CD4-positive, CD25-positive, alpha-beta regulatory T cell (primary cell): ENCODE results near the gene TPM1. TPM values are rescaled to one million over a fixed set of nuclear protein-coding genes. Genes with fewer than 3 reads are reported as not detected.
"Not testable (repeated sequence)": the region's sequence is repeated elsewhere in the genome, so short reads cannot be mapped to it uniquely, and the experiment has no call there.

Experiments
- ATAC-seq, 2 donors: fragments of 150-1000 bp; cut with Tn5 transposase; one replicate each; pipeline ENCODE4 v1.10.0; 2021; ENCODE audit warnings: low read depth in 2 of 2, moderate number of reproducible peaks in 2 of 2, moderate library complexity in 1 of 2
- DNase-seq, 3 donors: peaks; one replicate each; pipeline versions ENCODE4 v3.0.0 to v3.0.0-alpha.2; 2012 to 2022; ENCODE audit warnings: mixed read lengths in 1 of 3
- H3K27ac ChIP-seq: one replicate; pipeline ENCODE4 v1.7.0; 2013; ENCODE audit warnings: mild to moderate bottlenecking, low read length; ENCODE audit not compliant: insufficient read depth, poor library complexity, severe bottlenecking
- H3K27me3 ChIP-seq: one replicate; pipeline ENCODE4 v1.7.0; 2013; ENCODE audit warnings: low read length; ENCODE audit not compliant: control insufficient read depth, insufficient read depth
- H3K36me3 ChIP-seq: one replicate; pipeline ENCODE4 v1.7.0; 2013; ENCODE audit warnings: mild to moderate bottlenecking, low read length, moderate library complexity; ENCODE audit not compliant: control insufficient read depth, insufficient read depth
- H3K4me1 ChIP-seq: 2 replicates; pipeline ENCODE4 v1.7.0; 2013; ENCODE audit warnings: mild to moderate bottlenecking, low read length; ENCODE audit not compliant: insufficient read depth, control insufficient read depth, poor library complexity, severe bottlenecking
- H3K4me3 ChIP-seq: one replicate; pipeline ENCODE4 v1.7.0; 2013; ENCODE audit warnings: low read depth, mild to moderate bottlenecking, low read length, moderate library complexity
- H3K9me3 ChIP-seq, 2 experiments: 1 replicate in 1 of 2; 2 replicates in 1 of 2; pipeline ENCODE4 v1.7.0; 2013; ENCODE audit warnings: low read length in 2 of 2, mild to moderate bottlenecking in 1 of 2, moderate library complexity in 1 of 2; ENCODE audit not compliant: control insufficient read depth in 2 of 2
- H3K27ac Mint-ChIP-seq, 3 donors: one replicate each; pipeline ENCODE4 v1.8.0; 2020 to 2022; ENCODE audit warnings: mild to moderate bottlenecking in 3 of 3, mixed read lengths in 3 of 3, moderate library complexity in 2 of 3
- H3K27me3 Mint-ChIP-seq: one replicate; pipeline ENCODE4 v1.8.0; 2022; ENCODE audit warnings: mild to moderate bottlenecking, mixed read lengths
- H3K36me3 Mint-ChIP-seq: one replicate; pipeline ENCODE4 v1.8.0; 2020; ENCODE audit warnings: mixed read lengths
- H3K4me1 Mint-ChIP-seq, 4 donors: one replicate each; pipeline ENCODE4 v1.8.0; 2020 to 2022; ENCODE audit warnings: mixed read lengths in 4 of 4, mild to moderate bottlenecking in 1 of 4
- H3K4me3 Mint-ChIP-seq, 4 donors: one replicate each; pipeline ENCODE4 v1.8.0; 2020 to 2022; ENCODE audit warnings: mild to moderate bottlenecking in 4 of 4, mixed read lengths in 4 of 4, moderate library complexity in 3 of 4
- H3K9me3 Mint-ChIP-seq, 7 donors: one replicate each; pipeline ENCODE4 v1.8.0; 2020 to 2022; ENCODE audit warnings: mixed read lengths in 7 of 7, mild to moderate bottlenecking in 3 of 7, moderate library complexity in 2 of 7
- polyA plus RNA-seq, 4 donors: library from polyadenylated mRNA; unstranded; fragments of 300-500 nt; fragmentation: Illumina TruSeq; gene quantifications; one replicate each; pipeline ENCODE4 v1.2.3, GENCODE V29; 2021
- total RNA-seq: library from RNA; stranded (reverse); gene quantifications from one replicate; pipeline ENCODE4 v1.2.3, GENCODE V29; 2022

The TPM1 gene
- 11.2 TPM for total RNA-seq
- 10 to 100 TPM in 2 of 4 donors, 1 to 10 TPM in 2; 7.2 to 12.1 (median 9.5) TPM for polyA plus RNA-seq

- peaks cover 83% of the 10 kb centered on the region for H3K27me3 Mint-ChIP-seq
- peak within 1 kb of the TSS in 3 of 4 donors; percentile 26 to 74 (median 52) for H3K4me3 Mint-ChIP-seq
Measured at GRCh38 chr15:63041974-63042876, at the start of gene TPM1. Gene TPM1, plus strand, starts transcription at chr15:63042747. Its CDS starts 83 bp downstream, at chr15:63042830.

GRCh38 chr15:62993066-62993465, 49.5 kb upstream of the TPM1 start:
- Mint-ChIP-seq H3K4me3 (no peak overlapping the region), H3K27ac (no peak overlapping the region), H3K9me3 (peaks cover 0 to 1% (median 0%) of the 10 kb centered on the region in 7 donors), H3K4me1 (no peaks in the 10 kb centered on the region), H3K36me3 (no peaks in the 10 kb centered on the region), H3K27me3 (peaks cover 24% of the 10 kb centered on the region)
- peaks cover 2% of the 10 kb centered on the region for H3K27me3 ChIP-seq
- DNase-seq (no peak), ATAC-seq (no peak)
- no peak overlapping the region for H3K4me3 ChIP-seq
- no peak overlapping the region for H3K27ac ChIP-seq
- H3K4me1 ChIP-seq: no peaks in the 10 kb centered on the region
- H3K36me3 ChIP-seq: no peaks in the 10 kb centered on the region
- H3K9me3 ChIP-seq: no peaks in the 10 kb centered on the region

More at GRCh38 chr15:63041974-63042876, at the start of gene TPM1:
- Histone ChIP-seq H3K27me3 (peaks cover 53% of the 10 kb centered on the region), H3K4me3 (no peak within 1 kb of the TSS), H3K9me3 (no peaks in the 10 kb centered on the region), H3K36me3 (no peaks in the 10 kb centered on the region), H3K27ac (no peak within 1 kb of the TSS), H3K4me1 (peaks cover 20% of the 10 kb centered on the region)
- peak in 1 of 2 donors; percentile 13 for ATAC-seq
- Mint-ChIP-seq H3K36me3 (no peaks in the 10 kb centered on the region), H3K9me3 (peaks cover 0 to 2% (median 0%) of the 10 kb centered on the region in 7 donors), H3K4me1 (peaks cover 0 to 13% (median 2%) of the 10 kb centered on the region in 4 donors), H3K27ac (peak within 1 kb of the TSS in 1 of 3 donors; percentile 69)
- DNase-seq: no peak

GRCh38 chr15:62993632-62994031, 48.9 kb upstream of the TPM1 start:
- H3K9me3 ChIP-seq, H3K4me1 Mint-ChIP-seq, H3K27ac ChIP-seq, H3K4me3 ChIP-seq, H3K4me3 Mint-ChIP-seq, ATAC-seq, H3K27me3 ChIP-seq, H3K27ac Mint-ChIP-seq, H3K36me3 ChIP-seq, H3K4me1 ChIP-seq, H3K36me3 Mint-ChIP-seq, H3K9me3 Mint-ChIP-seq: not testable (repeated sequence)
- H3K27me3 Mint-ChIP-seq: peaks cover 30% of the 10 kb centered on the region
- DNase-seq: peak in 1 of 3 donors; percentile 45

- Mint-ChIP-seq H3K4me1 (no peaks in the 10 kb centered on the region), H3K36me3 (no peaks in the 10 kb centered on the region), H3K27ac (no peak overlapping the region), H3K27me3 (peaks cover 32% of the 10 kb centered on the region), H3K9me3 (peaks cover 0 to 1% (median 0%) of the 10 kb centered on the region in 7 donors), H3K4me3 (no peak overlapping the region)
- H3K4me3 ChIP-seq: no peak overlapping the region
- H3K36me3 ChIP-seq: no peaks in the 10 kb centered on the region
- H3K27ac ChIP-seq: no peak overlapping the region
- H3K27me3 ChIP-seq: peaks cover 2% of the 10 kb centered on the region
- H3K4me1 ChIP-seq: no peaks in the 10 kb centered on the region
- no peaks in the 10 kb centered on the region for H3K9me3 ChIP-seq
- DNase-seq (no peak), ATAC-seq (no peak)
Measured at GRCh38 chr15:62994439-62994838, 48.1 kb upstream of the TPM1 start.

GRCh38 chr15:62994975-62995681, 47.4 kb upstream of the TPM1 start:
- Histone ChIP-seq H3K36me3 (no peaks in the 10 kb centered on the region), H3K27ac (no peak overlapping the region), H3K4me3 (no peak overlapping the region), H3K9me3 (no peaks in the 10 kb centered on the region), H3K4me1 (no peaks in the 10 kb centered on the region), H3K27me3 (peaks cover 2% of the 10 kb centered on the region)
- Mint-ChIP-seq H3K4me3 (no peak overlapping the region), H3K36me3 (no peaks in the 10 kb centered on the region), H3K4me1 (no peaks in the 10 kb centered on the region), H3K27ac (no peak overlapping the region), H3K27me3 (peaks cover 32% of the 10 kb centered on the region), H3K9me3 (peaks cover 0 to 1% (median 0%) of the 10 kb centered on the region in 7 donors)
- ATAC-seq: no peak
- DNase-seq: no peak

GRCh38 chr15:62997441-62997840, 45.1 kb upstream of the TPM1 start:
- Mint-ChIP-seq H3K4me3 (no peak overlapping the region), H3K27me3 (peaks cover 18% of the 10 kb centered on the region), H3K4me1 (no peaks in the 10 kb centered on the region), H3K36me3 (no peaks in the 10 kb centered on the region), H3K9me3 (no peaks in the 10 kb centered on the region), H3K27ac (no peak overlapping the region)
- Histone ChIP-seq H3K27me3 (no peaks in the 10 kb centered on the region), H3K4me1 (no peaks in the 10 kb centered on the region), H3K27ac (no peak overlapping the region), H3K9me3 (no peaks in the 10 kb centered on the region), H3K36me3 (no peaks in the 10 kb centered on the region), H3K4me3 (no peak overlapping the region)
- DNase-seq: no peak
- no peak for ATAC-seq

GRCh38 chr15:62998262-62998890, 44.2 kb upstream of the TPM1 start:
- Mint-ChIP-seq H3K9me3 (no peaks in the 10 kb centered on the region), H3K27me3 (peaks cover 12% of the 10 kb centered on the region), H3K4me3 (no peak overlapping the region), H3K4me1 (no peaks in the 10 kb centered on the region), H3K36me3 (no peaks in the 10 kb centered on the region), H3K27ac (no peak overlapping the region)
- Histone ChIP-seq H3K9me3 (no peaks in the 10 kb centered on the region), H3K27ac (no peak overlapping the region), H3K4me3 (no peak overlapping the region), H3K27me3 (no peaks in the 10 kb centered on the region), H3K36me3 (no peaks in the 10 kb centered on the region), H3K4me1 (no peaks in the 10 kb centered on the region)
- DNase-seq (no peak), ATAC-seq (no peak)
